A549 (cell line): ENCODE measurements around the gene PPIG. TPM values are rescaled to one million over a fixed set of nuclear protein-coding genes. Genes with fewer than 3 reads are reported as not detected.

Source experiments
- ATAC-seq, 2 experiments: fragments of 200-7000 bp in 1 of 2; fragments of >200 bp in 1 of 2; cut with Nextera tagmentation in 1 of 2; cut with Tn5 transposase in 1 of 2; 3 replicates each; pipeline versions ENCODE4 v1.8.0 to v1.9.1; 2018 to 2020; ENCODE audit warnings: mild to moderate bottlenecking in 1 of 2, moderate library complexity in 1 of 2
- CTCF ChIA-PET: fragments of 300-600 bp; sonication (Branson Sonifier 250); formaldehyde crosslinking; extraction: SDS; loops from one replicate; lab custom pipeline; 2021; ENCODE audit warnings: antibody characterized with exemption, inconsistent platforms; lab: Yijun Ruan, JAX
- POLR2A ChIA-PET: fragments of 350-600 bp; formaldehyde crosslinking; extraction: SDS; loops from one replicate; lab custom pipeline; 2021; ENCODE audit warnings: antibody characterized with exemption, inconsistent platforms; lab: Yijun Ruan, JAX
- DNase-seq, 2 experiments: peaks; one replicate each; pipeline versions ENCODE4 v3.0.0 to v3.0.0-alpha.2; 2011 to 2016; ENCODE audit warnings: low read depth in 1 of 2, low spot score in 1 of 2
- FAIRE-seq: peaks from 2 replicates; lab custom pipeline; 2011; peaks lifted over from hg19 to GRCh38; lab: Jason Lieb, UNC
- H3K27ac ChIP-seq, 2 experiments: fragments of >200 bp; sonication (Bioruptor Twin); formaldehyde crosslinking; 3 replicates each; pipeline ENCODE4 v1.5.1; 2016 to 2017
- H3K4me1 ChIP-seq: fragments of >200 bp; sonication (Bioruptor Twin); formaldehyde crosslinking; 3 replicates; pipeline ENCODE4 v1.6.1; 2016
- H3K4me2 ChIP-seq: fragments of >200 bp; sonication (Bioruptor Twin); formaldehyde crosslinking; 3 replicates; pipeline ENCODE4 v1.6.1; 2016
- H3K4me3 ChIP-seq: fragments of >200 bp; sonication (Bioruptor Twin); formaldehyde crosslinking; 3 replicates; pipeline ENCODE4 v1.5.1; 2016
- H3K9me3 ChIP-seq: fragments of >200 bp; sonication (Bioruptor Twin); formaldehyde crosslinking; 3 replicates; pipeline ENCODE4 v1.6.1; 2016
- ATOH8 ChIP-seq: fragments of 250-450 bp; sonication (Bioruptor Pico); IDR thresholded peaks from 2 replicates; pipeline ENCODE4 v1.5.0; 2020; ENCODE audit warnings: low read depth, mild to moderate bottlenecking, moderate library complexity
- BHLHE40 ChIP-seq: IDR thresholded peaks from 2 replicates; pipeline ENCODE4 v1.6.1; 2012; ENCODE audit warnings: low read depth, low read length, inconsistent platforms
- CBX2 ChIP-seq: fragments of 200-600 bp; sonication (generic); IDR thresholded peaks from 2 replicates; pipeline ENCODE4 v1.6.1; 2016; ENCODE audit warnings: low read depth, mild to moderate bottlenecking, borderline replicate concordance
- E2F6 ChIP-seq: IDR thresholded peaks from 2 replicates; pipeline ENCODE4 v1.6.1; 2012; ENCODE audit warnings: low read depth, borderline replicate concordance
- EHF ChIP-seq: fragments of 250-450 bp; sonication (Bioruptor Pico); IDR thresholded peaks from 2 replicates; pipeline ENCODE4 v1.5.0; 2020; ENCODE audit warnings: mild to moderate bottlenecking
- ESRRA ChIP-seq: fragments of 150-350 bp; IDR thresholded peaks from 2 replicates; pipeline ENCODE4 v1.6.1; 2014; ENCODE audit warnings: mild to moderate bottlenecking, low read length, borderline replicate concordance
- GATA3 ChIP-seq: IDR thresholded peaks from 2 replicates; pipeline ENCODE4 v1.6.1; 2012; ENCODE audit warnings: borderline replicate concordance
- HDAC2 ChIP-seq: fragments of 200-600 bp; sonication (generic); IDR thresholded peaks from 2 replicates; pipeline ENCODE4 v1.6.1; 2016
- HES2 ChIP-seq: fragments of >200 bp; sonication (Bioruptor Twin); formaldehyde crosslinking; IDR thresholded peaks from 2 replicates; pipeline ENCODE4 v1.6.1; 2016
- JUNB ChIP-seq: fragments of >200 bp; sonication (Bioruptor Twin); formaldehyde crosslinking; IDR thresholded peaks from 2 replicates; pipeline ENCODE4 v1.6.1; 2016
- MAFK ChIP-seq: fragments of 450-650 bp; IDR thresholded peaks from 2 replicates; pipeline ENCODE4 v1.6.1; 2014; ENCODE audit not compliant: partially characterized antibody
- NPAS2 ChIP-seq: fragments of 250-450 bp; sonication (Bioruptor Pico); IDR thresholded peaks from 2 replicates; pipeline ENCODE4 v1.8.0; 2022; ENCODE audit warnings: mild to moderate bottlenecking, moderate library complexity, borderline replicate concordance
- NR3C1 ChIP-seq: fragments of >200 bp; sonication (Bioruptor Twin); formaldehyde crosslinking; IDR thresholded peaks from 3 replicates; pipeline ENCODE4 v1.6.1; 2017
- PHF8 ChIP-seq: fragments of 200-600 bp; sonication (generic); IDR thresholded peaks from 2 replicates; pipeline ENCODE4 v1.6.1; 2016; ENCODE audit warnings: low read depth, mild to moderate bottlenecking, antibody characterized with exemption, moderate library complexity, borderline replicate concordance
- ZFP36 ChIP-seq: fragments of 450-650 bp; IDR thresholded peaks from 2 replicates; pipeline ENCODE4 v1.6.1; 2014; ENCODE audit warnings: borderline replicate concordance; ENCODE audit not compliant: partially characterized antibody
- WGBS: methylation state at CpG from one replicate; pipeline ENCODE4 v1.1.6; 2017; ENCODE audit errors: missing lambda C conversion rate; 5-methylcytosine and 5-hydroxymethylcytosine counted together
- polyA plus RNA-seq, 4 experiments: library from polyadenylated mRNA; depleted of rRNA in 3 of 4; stranded (reverse); fragments of >200 nt; fragmentation: RNase III in 1 of 4; extraction: RNeasy Plus Mini Kit Qiagen cat#74134 plus additional on column Dnase treatment in 1 of 4; gene quantifications; 2 replicates in 3 of 4; 3 replicates in 1 of 4; pipeline ENCODE4 v1.2.3, GENCODE V29; 2011 to 2017
- TF ChIP-seq, protein P1 (sequence below): fragments of 250-450 bp; sonication (Bioruptor Pico); IDR thresholded peaks from 2 replicates; pipeline ENCODE4 v1.5.0; 2021; ENCODE audit warnings: mild to moderate bottlenecking, moderate library complexity, borderline replicate concordance

PPIG gene
- polyA plus RNA-seq, 2 of the 4 experiments (the other 2 are of a cell fraction): 60.5 to 70.8 TPM

GRCh38 chr2:169673921-169674320, 89.8 kb downstream of the PPIG start (continued):
- no peak for TF ChIP-seq E2F6
- TF ChIP-seq, protein P1, sequence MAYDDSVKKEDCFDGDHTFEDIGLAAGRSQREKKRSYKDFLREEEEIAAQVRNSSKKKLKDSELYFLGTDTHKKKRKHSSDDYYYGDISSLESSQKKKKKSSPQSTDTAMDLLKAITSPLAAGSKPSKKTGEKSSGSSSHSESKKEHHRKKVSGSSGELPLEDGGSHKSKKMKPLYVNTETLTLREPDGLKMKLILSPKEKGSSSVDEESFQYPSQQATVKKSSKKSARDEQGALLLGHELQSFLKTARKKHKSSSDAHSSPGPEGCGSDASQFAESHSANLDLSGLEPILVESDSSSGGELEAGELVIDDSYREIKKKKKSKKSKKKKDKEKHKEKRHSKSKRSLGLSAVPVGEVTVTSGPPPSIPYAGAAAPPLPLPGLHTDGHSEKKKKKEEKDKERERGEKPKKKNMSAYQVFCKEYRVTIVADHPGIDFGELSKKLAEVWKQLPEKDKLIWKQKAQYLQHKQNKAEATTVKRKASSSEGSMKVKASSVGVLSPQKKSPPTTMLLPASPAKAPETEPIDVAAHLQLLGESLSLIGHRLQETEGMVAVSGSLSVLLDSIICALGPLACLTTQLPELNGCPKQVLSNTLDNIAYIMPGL (CRISPR knock-in tag): no peak
- TF ChIP-seq, all 56 proteins: peak for 0

- Histone ChIP-seq H3K27ac (no peak overlapping the region), H3K4me1 (no peaks in the 10 kb centered on the region), H3K4me2 (no peak overlapping the region)
- 38% methylated on average over 3 of the region's 3 CpGs for whole genome bisulfite sequencing
- CTCF ChIA-PET: no interaction called here
- POLR2A ChIA-PET: no interaction called here
- no peak for DNase-seq
- no peak for TF ChIP-seq JUNB
- TF ChIP-seq CBX2: no peak
- TF ChIP-seq MAFK: no peak
- no peak for TF ChIP-seq PHF8
- TF ChIP-seq, protein P1 (CRISPR knock-in tag): no peak
- TF ChIP-seq HES2: no peak
- no peak for TF ChIP-seq NPAS2 (CRISPR knock-in tag)
- no peak for TF ChIP-seq BHLHE40
- TF ChIP-seq GATA3: no peak
- no peak for TF ChIP-seq EHF (CRISPR knock-in tag)
- no peak for TF ChIP-seq ATOH8 (CRISPR knock-in tag)
- no peak for TF ChIP-seq HDAC2
- TF ChIP-seq NR3C1: no peak
- TF ChIP-seq ESRRA: no peak
- TF ChIP-seq ZFP36: no peak
- TF ChIP-seq, all 56 proteins: peak for 0
- Histone ChIP-seq H3K9me3 (no peaks in the 10 kb centered on the region), H3K4me3 (no peak overlapping the region)
- FAIRE-seq: no peak
- ATAC-seq: no peak
Observed at GRCh38 chr2:169676357-169676756, 92.2 kb downstream of the PPIG start.

DNA sequence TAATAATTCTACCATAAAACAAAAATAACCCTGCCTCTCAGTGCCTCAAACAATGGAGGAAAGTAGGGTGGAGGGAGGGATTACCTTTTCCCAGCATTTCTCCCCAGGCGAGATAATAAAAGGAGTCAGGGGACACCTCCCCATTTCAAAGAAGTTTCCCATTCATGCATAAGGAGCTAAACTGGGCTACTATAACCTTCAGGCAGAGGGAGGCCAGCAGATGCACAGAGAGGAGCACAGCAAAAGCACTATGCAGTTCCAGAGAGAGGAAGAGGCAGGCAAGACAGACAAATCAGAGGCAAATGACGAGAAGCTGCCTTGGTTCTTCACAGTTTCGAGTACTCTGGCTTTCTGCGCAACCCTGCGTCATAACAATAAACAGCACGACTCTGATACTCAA, 92.7 kb downstream of the PPIG start:
- WGBS: 70% methylated on average over 6 of the region's 6 CpGs
- Histone ChIP-seq H3K9me3 (no peaks in the 10 kb centered on the region), H3K27ac (no peak overlapping the region), H3K4me1 (no peaks in the 10 kb centered on the region), H3K4me3 (no peak overlapping the region), H3K4me2 (no peak overlapping the region)
- no peak for TF ChIP-seq ZFP36
- DNase-seq (no peak), ATAC-seq (no peak; a peak in 1 of 6 replicates), FAIRE-seq (no peak)
- POLR2A ChIA-PET: no interaction called here
- CTCF ChIA-PET: interaction anchor here (0.7 to 1.0 kb wide), 2 partner anchors 9 to 54 kb away, joined by 3 read pairs; no protein-coding TSS in a partner anchor
